Transverse colon (tissue), 3 donors: ENCODE results near the gene FAM120AOS.

Source experiments
- EP300 ChIP-seq: sonication (generic); formaldehyde crosslinking; IDR thresholded peaks from one replicate; pipeline ENCODE4 v1.6.1; 2017; ENCODE audit warnings: antibody characterized with exemption, low read depth
- TF ChIP-seq, protein P1 (sequence below), 5 experiments: fragments of 200-600 bp in 3 of 5; fragments of 450-650 bp in 2 of 5; sonication (generic) in 3 of 5; IDR thresholded peaks; 1 replicate in 2 of 5; 2 replicates in 3 of 5; pipeline ENCODE4 v1.5.1; 2016 to 2017; ENCODE audit warnings: antibody characterized with exemption in 5 of 5, inconsistent platforms in 3 of 5, mild to moderate bottlenecking in 2 of 5, moderate library complexity in 1 of 5

GRCh38 chr9:93461414-93461743 is 8.0 kb upstream of the FAM120AOS start:
- TF ChIP-seq, protein P1, sequence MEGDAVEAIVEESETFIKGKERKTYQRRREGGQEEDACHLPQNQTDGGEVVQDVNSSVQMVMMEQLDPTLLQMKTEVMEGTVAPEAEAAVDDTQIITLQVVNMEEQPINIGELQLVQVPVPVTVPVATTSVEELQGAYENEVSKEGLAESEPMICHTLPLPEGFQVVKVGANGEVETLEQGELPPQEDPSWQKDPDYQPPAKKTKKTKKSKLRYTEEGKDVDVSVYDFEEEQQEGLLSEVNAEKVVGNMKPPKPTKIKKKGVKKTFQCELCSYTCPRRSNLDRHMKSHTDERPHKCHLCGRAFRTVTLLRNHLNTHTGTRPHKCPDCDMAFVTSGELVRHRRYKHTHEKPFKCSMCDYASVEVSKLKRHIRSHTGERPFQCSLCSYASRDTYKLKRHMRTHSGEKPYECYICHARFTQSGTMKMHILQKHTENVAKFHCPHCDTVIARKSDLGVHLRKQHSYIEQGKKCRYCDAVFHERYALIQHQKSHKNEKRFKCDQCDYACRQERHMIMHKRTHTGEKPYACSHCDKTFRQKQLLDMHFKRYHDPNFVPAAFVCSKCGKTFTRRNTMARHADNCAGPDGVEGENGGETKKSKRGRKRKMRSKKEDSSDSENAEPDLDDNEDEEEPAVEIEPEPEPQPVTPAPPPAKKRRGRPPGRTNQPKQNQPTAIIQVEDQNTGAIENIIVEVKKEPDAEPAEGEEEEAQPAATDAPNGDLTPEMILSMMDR (IDR thresholded peaks at IDR 0.05) = no peak
- no peak for TF ChIP-seq EP300
